Superior temporal gyrus (tissue), 1 donor: Measurements from ENCODE around the gene FAAP20.

Source experiments
- DNase-seq: peaks from one replicate; pipeline ENCODE4 v3.0.0-alpha.2; 2016; ENCODE audit errors: extremely low spot score

Gene FAAP20

GRCh38 chr1:2194898-2195673, 514 bp upstream of the FAAP20 start:
- peak; percentile 76 for DNase-seq

GRCh38 chr1:2193514-2194281, 874 bp downstream of the FAAP20 start:
- DNase-seq = no peak

GRCh38 chr1:2192031-2192995, 2.3 kb downstream of the FAAP20 start:
- DNase-seq = peak; percentile 73

GRCh38 chr1:2190491-2190976, 4.0 kb downstream of the FAAP20 start:
- DNase-seq = no peak

- DNase-seq = peak; percentile 92
Measured at GRCh38 chr1:2189459-2190425, 4.8 kb downstream of the FAAP20 start.

- no peak for DNase-seq
Measured at GRCh38 chr1:2188336-2188735, 6.2 kb downstream of the FAAP20 start.

GRCh38 chr1:2187619-2188018, 7.0 kb downstream of the FAAP20 start:
- DNase-seq = no peak

- no peak for DNase-seq
Measured at GRCh38 chr1:2186901-2187300, 7.7 kb downstream of the FAAP20 start.

GRCh38 chr1:2185880-2186855, 8.4 kb downstream of the FAAP20 start:
- no peak for DNase-seq

GRCh38 chr1:2184934-2185333, 9.6 kb downstream of the FAAP20 start:
- DNase-seq = no peak

- DNase-seq = no peak
Measured at GRCh38 chr1:2184531-2184930, 10.0 kb downstream of the FAAP20 start.

- no peak for DNase-seq
Measured at GRCh38 chr1:2183937-2184334, 10.6 kb downstream of the FAAP20 start.

GRCh38 chr1:2182376-2182775, 12.2 kb downstream of the FAAP20 start:
- DNase-seq = no peak

- DNase-seq = no peak
Measured at GRCh38 chr1:2181752-2182151, 12.8 kb downstream of the FAAP20 start.

- DNase-seq = no peak
Measured at GRCh38 chr1:2181271-2181670, 13.3 kb downstream of the FAAP20 start.

- no peak for DNase-seq
Measured at GRCh38 chr1:2180297-2181245, 14.0 kb downstream of the FAAP20 start.

GRCh38 chr1:2179283-2180013, 15.1 kb downstream of the FAAP20 start:
- no peak for DNase-seq

GRCh38 chr1:2178875-2179274, 15.7 kb downstream of the FAAP20 start:
- DNase-seq = no peak
